Fibroblast of lung (primary cell): Measurements from ENCODE around the gene TMEM132D.

Experiments used
- EZH2 ChIP-seq: IDR thresholded peaks from 2 replicates; pipeline ENCODE4 v1.5.1; 2012; ENCODE audit warnings: low read length, control low read depth, mild to moderate bottlenecking; ENCODE audit errors: missing control alignments
- TF ChIP-seq, protein P1 (sequence below), 2 donors: IDR thresholded peaks in 1 of 2; conservative IDR thresholded peaks in 1 of 2; 1 replicate in 1 of 2; 2 replicates in 1 of 2; pipeline ENCODE4 v1.5.1; 2011 to 2012; ENCODE audit warnings: low read length in 2 of 2, control low read depth in 1 of 2, inconsistent platforms in 1 of 2, low read depth in 1 of 2, mild to moderate bottlenecking in 1 of 2

DNA sequence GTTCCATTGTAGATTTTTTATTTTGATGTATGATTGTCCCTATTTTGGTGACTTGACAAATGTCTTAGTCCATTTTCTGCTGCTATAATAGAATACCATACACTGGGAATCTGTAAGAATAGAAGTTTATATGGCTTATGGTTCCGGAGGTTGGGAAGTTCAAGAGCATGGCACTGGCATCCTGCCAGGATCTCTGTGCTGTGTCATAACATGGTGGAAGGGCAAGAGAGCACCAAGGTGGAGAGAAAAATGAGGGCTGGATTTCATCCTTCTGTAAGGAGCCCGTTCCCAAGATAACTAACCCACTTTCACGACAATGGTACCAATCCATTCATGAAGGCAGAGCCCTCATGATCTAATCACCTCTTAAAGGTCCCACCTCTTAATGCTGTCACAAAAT lies 176.7 kb downstream of the TMEM132D start:
- TF ChIP-seq, protein P1, sequence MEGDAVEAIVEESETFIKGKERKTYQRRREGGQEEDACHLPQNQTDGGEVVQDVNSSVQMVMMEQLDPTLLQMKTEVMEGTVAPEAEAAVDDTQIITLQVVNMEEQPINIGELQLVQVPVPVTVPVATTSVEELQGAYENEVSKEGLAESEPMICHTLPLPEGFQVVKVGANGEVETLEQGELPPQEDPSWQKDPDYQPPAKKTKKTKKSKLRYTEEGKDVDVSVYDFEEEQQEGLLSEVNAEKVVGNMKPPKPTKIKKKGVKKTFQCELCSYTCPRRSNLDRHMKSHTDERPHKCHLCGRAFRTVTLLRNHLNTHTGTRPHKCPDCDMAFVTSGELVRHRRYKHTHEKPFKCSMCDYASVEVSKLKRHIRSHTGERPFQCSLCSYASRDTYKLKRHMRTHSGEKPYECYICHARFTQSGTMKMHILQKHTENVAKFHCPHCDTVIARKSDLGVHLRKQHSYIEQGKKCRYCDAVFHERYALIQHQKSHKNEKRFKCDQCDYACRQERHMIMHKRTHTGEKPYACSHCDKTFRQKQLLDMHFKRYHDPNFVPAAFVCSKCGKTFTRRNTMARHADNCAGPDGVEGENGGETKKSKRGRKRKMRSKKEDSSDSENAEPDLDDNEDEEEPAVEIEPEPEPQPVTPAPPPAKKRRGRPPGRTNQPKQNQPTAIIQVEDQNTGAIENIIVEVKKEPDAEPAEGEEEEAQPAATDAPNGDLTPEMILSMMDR (conservative IDR thresholded peaks at IDR 0.05 in 1 of 2, IDR thresholded peaks at IDR 0.05 in 1 of 2; ENCODE audit: low read depth in 1 of 2, low read length in 2 of 2): no peak
- no peak for TF ChIP-seq EZH2
